ENCODE results near the gene CRYBB1.
"Not testable (repeated sequence)": the region's sequence is repeated elsewhere in the genome, so short reads cannot be mapped to it uniquely, and the experiment has no call there.

Gene CRYBB1

DNA sequence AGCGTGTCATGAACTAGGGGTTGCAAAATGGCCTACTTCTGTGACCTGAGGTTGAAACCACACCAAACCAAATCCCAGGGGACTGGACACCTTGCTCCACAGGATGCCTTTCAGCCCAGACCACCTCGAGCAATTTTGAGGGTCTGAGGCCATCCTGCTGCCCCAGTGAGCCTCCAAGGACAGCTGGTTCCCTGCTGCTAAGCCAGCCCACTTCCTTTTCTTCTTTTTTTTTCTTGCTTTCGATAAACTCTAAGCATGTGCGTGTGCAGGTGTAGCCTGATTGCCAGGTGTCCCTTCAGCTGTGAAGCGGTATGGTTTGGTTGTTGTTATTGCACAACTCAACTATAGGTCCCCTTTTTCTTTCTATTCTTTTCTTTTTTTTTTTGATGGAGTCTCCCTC, 2.7 kb downstream of the CRYBB1 start:
- no peak overlapping the region for H3K4me3 ChIP-seq (ENCODE audit: low read length)
- H3K4me2 ChIP-seq (ENCODE audit: low read length), result no peak overlapping the region
- no peaks in the 10 kb centered on the region for H3K36me3 ChIP-seq (ENCODE audit: insufficient read depth, low read length)
- no peak overlapping the region for H3K9ac ChIP-seq (ENCODE audit: low read depth, low read length)
- peaks cover 26% of the 10 kb centered on the region for H3K27me3 ChIP-seq (ENCODE audit: control insufficient read depth, insufficient read depth, low read length)
- H3K9me3 ChIP-seq (replicated peaks; ENCODE audit: low read length), result no peaks in the 10 kb centered on the region
- H3K4me1 ChIP-seq (ENCODE audit: control insufficient read depth, insufficient read depth, low read length), result peaks cover 15% of the 10 kb centered on the region

DNA sequence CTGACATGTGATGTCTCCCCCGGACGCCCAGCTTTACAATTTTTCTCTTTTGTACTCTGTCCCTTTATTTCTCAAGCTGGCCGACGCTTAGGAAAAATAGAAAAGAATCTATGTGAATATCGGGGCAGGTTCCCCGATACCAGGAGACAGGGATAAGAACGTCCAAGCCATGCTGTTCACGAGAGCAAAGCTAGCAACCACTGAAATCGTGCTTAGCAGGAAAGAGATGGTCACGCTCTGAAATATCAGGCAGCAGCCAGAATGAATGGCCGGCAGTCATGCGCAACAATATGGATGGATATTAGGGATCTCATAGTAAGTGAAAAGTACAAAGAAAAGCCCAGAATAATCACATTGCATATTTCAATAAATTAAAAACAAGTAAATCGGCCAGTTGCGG, 3.5 kb downstream of the CRYBB1 start:
- no peak overlapping the region for H3K4me3 ChIP-seq (ENCODE audit: low read length)
- no peak overlapping the region for H3K4me2 ChIP-seq (ENCODE audit: low read length)
- H3K9ac ChIP-seq (ENCODE audit: low read depth, low read length), result no peak overlapping the region
- peaks cover 21% of the 10 kb centered on the region for H3K4me1 ChIP-seq (ENCODE audit: control insufficient read depth, insufficient read depth, low read length)
- H3K27me3 ChIP-seq (ENCODE audit: control insufficient read depth, insufficient read depth, low read length), result peaks cover 26% of the 10 kb centered on the region
- H3K36me3 ChIP-seq (ENCODE audit: insufficient read depth, low read length), result no peaks in the 10 kb centered on the region
- no peaks in the 10 kb centered on the region for H3K9me3 ChIP-seq (replicated peaks; ENCODE audit: low read length)

DNA sequence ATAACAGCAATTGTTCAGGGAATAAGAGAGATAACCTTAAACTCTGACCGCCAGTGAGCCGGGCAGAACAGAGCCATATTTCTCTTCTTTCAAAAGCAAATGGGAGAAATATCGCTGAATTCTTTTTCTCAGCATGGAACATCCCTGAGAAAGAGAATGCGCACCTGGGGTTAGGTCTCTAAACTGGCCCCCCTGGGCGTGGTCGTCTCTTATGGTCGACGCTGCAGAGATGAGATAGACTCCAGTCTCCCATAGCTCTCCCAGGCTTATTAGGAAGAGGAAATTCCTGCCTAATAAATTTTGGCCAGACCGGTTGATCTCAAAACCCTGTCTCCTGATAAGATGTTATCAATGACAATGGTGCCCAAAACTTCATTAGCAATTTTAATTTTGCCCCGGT, 4.1 kb downstream of the CRYBB1 start:
- not testable (repeated sequence) for H3K4me2 ChIP-seq (ENCODE audit: low read length); H3K9ac ChIP-seq (ENCODE audit: low read depth, low read length); H3K9me3 ChIP-seq (replicated peaks; ENCODE audit: low read length); H3K4me3 ChIP-seq (ENCODE audit: low read length); H3K36me3 ChIP-seq (ENCODE audit: insufficient read depth, low read length)
- H3K4me1 ChIP-seq (ENCODE audit: control insufficient read depth, insufficient read depth, low read length), result peaks cover 21% of the 10 kb centered on the region
- peaks cover 26% of the 10 kb centered on the region for H3K27me3 ChIP-seq (ENCODE audit: control insufficient read depth, insufficient read depth, low read length)

DNA sequence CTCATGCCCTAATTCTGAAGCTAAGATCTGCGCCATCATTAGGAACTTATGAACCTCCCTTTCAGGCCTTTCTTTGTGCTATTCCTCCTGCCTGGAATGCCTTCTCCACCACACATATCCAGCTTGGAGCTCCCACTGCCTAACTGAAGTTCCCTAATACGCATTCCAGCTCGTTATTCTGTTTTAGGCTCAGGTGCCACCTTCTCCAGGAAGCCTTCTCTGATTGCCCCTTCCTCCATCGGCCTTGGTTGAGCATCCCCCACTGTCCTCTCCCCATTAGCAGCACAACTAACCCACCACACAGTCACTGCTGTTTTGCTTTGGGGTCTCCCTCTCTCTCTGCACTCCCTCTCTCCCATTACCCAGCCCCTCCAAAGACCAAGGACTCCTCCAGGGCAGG, 5.2 kb downstream of the CRYBB1 start:
- Histone ChIP-seq H3K9ac (ENCODE audit: low read depth, low read length) (no peak overlapping the region), H3K9me3 (replicated peaks; ENCODE audit: low read length) (no peaks in the 10 kb centered on the region), H3K27me3 (ENCODE audit: control insufficient read depth, insufficient read depth, low read length) (peaks cover 26% of the 10 kb centered on the region), H3K4me2 (ENCODE audit: low read length) (no peak overlapping the region), H3K4me3 (ENCODE audit: low read length) (no peak overlapping the region), H3K4me1 (ENCODE audit: control insufficient read depth, insufficient read depth, low read length) (peaks cover 21% of the 10 kb centered on the region), H3K36me3 (ENCODE audit: insufficient read depth, low read length) (no peaks in the 10 kb centered on the region)

DNA sequence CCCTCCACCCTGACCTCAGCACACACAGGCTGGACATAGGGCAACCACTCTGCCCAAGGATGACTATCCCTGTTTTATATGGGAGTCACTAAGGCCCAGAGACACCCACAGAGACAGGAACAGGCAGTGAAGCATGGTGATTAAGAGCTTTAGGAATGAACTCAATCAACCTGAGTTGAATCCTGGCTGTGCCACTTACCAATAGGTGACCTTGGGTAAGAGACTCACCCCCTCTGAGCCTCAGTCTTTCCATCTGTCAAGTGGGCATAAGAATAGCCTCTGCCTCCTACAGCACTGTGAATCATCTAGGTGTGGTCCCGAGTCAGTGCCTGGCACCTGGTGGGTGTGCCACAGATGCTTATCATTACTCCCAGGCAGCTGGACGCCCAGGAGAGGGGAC, 6.8 kb downstream of the CRYBB1 start:
- H3K4me3 ChIP-seq (ENCODE audit: low read length), result no peak overlapping the region
- H3K9me3 ChIP-seq (replicated peaks; ENCODE audit: low read length), result no peaks in the 10 kb centered on the region
- H3K9ac ChIP-seq (ENCODE audit: low read depth, low read length), result peak overlapping the region; percentile 29
- peak overlapping the region; percentile 41 for H3K4me2 ChIP-seq (ENCODE audit: low read length)
- H3K36me3 ChIP-seq (ENCODE audit: insufficient read depth, low read length), result no peaks in the 10 kb centered on the region
- H3K27me3 ChIP-seq (ENCODE audit: control insufficient read depth, insufficient read depth, low read length), result peaks cover 22% of the 10 kb centered on the region
- H3K4me1 ChIP-seq (ENCODE audit: control insufficient read depth, insufficient read depth, low read length), result peaks cover 25% of the 10 kb centered on the region

DNA sequence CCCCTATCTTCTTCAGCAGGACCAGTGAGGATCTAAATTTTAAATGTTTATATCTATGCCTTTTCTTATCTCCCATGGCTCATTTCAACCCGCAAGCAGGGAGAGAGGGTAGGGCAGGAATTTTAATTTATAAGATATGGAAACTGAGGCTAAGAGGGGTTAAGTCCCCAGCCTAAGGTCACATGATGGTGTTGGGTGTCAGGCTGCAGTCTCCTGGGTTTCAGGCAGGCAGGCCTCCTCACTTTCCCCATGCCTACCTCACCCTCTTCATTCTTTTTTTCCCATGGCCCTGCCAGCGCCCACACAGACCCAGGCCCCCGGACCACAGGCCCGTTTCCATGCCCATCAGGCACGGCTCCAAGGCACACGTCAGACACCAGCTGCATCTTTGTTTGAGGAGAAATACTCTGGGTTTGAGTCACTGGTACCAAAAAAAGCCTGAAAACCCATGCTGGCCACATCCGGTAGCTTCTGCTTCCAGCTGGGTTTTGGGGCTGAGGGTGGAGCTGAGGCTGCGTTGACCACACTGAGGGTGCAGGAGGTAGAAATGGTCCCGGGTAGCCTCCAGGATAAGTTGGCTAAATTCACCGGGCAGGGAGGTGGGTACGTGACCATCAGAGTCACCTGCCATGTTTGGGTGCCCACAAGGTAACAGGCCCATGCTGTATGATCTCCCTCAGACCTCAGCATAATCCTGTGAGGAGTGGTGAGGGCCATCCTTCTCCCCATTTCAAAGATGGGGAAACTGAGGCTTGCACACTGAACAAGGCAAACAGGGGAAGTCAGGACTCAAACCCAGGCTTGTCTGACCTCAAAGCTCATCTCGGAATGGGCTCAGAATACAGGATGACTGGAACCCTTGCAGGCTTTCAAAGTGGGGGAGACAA, 7.5 kb downstream of the CRYBB1 start:
- peak overlapping the region; percentile 53 for H3K9ac ChIP-seq (ENCODE audit: low read depth, low read length)
- peak overlapping the region; percentile 51 for H3K4me2 ChIP-seq (ENCODE audit: low read length)
- H3K27me3 ChIP-seq (ENCODE audit: control insufficient read depth, insufficient read depth, low read length), result peaks cover 22% of the 10 kb centered on the region
- H3K36me3 ChIP-seq (ENCODE audit: insufficient read depth, low read length), result no peaks in the 10 kb centered on the region
- H3K4me1 ChIP-seq (ENCODE audit: control insufficient read depth, insufficient read depth, low read length), result peaks cover 25% of the 10 kb centered on the region
- no peak overlapping the region for H3K4me3 ChIP-seq (ENCODE audit: low read length)
- H3K9me3 ChIP-seq (replicated peaks; ENCODE audit: low read length), result no peaks in the 10 kb centered on the region

DNA sequence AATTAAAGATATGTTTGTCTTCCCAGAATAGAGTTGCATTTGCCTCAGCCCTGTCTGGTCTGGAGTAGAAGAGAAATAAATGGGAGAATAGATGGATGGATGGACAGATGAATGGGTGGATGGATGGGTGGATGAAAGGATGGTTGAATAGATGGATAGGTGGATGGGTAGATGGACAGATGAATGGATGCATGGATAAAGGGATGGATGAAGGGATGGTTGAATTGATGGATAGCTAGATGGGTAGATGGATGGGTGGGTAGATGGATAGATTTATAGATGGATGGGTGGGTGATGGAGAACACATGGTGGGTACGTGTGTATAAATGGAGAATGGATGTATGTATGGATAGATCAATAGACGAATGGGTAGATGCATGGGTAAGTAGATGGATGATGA, 8.5 kb downstream of the CRYBB1 start:
- Histone ChIP-seq H3K9ac (ENCODE audit: low read depth, low read length) (no peak overlapping the region), H3K27me3 (ENCODE audit: control insufficient read depth, insufficient read depth, low read length) (peaks cover 17% of the 10 kb centered on the region), H3K4me1 (ENCODE audit: control insufficient read depth, insufficient read depth, low read length) (peaks cover 25% of the 10 kb centered on the region)

DNA sequence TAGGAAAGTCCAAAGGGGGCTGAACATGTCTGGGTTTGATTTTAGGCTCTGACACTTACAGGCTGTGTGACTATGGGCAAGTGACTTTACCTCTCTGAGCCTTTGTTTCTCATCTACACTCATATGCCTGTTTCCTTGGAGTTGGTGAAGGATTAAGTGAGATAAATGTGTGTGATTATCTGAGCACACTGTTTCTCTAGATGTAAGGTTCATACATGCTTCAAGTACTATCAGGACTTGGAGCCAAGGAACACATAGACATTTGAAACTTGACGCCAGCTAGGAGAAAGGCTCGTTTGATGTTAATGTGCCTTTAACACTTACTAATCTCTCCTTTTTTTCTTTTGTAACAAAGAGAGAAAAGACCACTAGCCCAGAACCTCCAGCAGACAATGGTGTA, 9.7 kb downstream of the CRYBB1 start:
- no peak overlapping the region for H3K4me2 ChIP-seq (ENCODE audit: low read length)
- H3K9me3 ChIP-seq (replicated peaks; ENCODE audit: low read length), result no peaks in the 10 kb centered on the region
- no peak overlapping the region for H3K9ac ChIP-seq (ENCODE audit: low read depth, low read length)
- H3K4me3 ChIP-seq (ENCODE audit: low read length), result no peak overlapping the region
- H3K36me3 ChIP-seq (ENCODE audit: insufficient read depth, low read length), result no peaks in the 10 kb centered on the region
- peaks cover 25% of the 10 kb centered on the region for H3K4me1 ChIP-seq (ENCODE audit: control insufficient read depth, insufficient read depth, low read length)
- peaks cover 15% of the 10 kb centered on the region for H3K27me3 ChIP-seq (ENCODE audit: control insufficient read depth, insufficient read depth, low read length)

More for the DNA sequence above, 8.5 kb downstream of the CRYBB1 start:
- H3K36me3 ChIP-seq (ENCODE audit: insufficient read depth, low read length), result no peaks in the 10 kb centered on the region
- H3K9me3 ChIP-seq (replicated peaks; ENCODE audit: low read length), result no peaks in the 10 kb centered on the region
- no peak overlapping the region for H3K4me3 ChIP-seq (ENCODE audit: low read length)
- no peak overlapping the region for H3K4me2 ChIP-seq (ENCODE audit: low read length)

DNA sequence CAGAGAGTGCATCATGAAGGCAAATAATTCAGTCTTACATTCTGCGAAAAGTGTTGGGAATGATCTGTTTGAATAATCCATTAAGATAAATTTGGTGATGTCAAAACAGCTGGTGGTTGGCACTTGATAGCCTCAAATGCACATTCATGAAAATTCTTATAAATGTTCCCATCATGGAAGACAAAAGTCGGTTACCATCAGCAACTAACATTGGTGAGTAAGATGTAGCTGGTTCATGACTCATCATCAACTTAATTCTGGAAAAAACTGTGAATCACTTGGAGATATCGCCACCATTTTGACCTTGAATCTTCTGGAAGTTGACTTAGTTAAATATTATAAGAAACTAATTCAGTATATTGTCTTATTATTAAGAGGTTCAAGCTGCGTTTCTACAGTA, 11.2 kb downstream of the CRYBB1 start:
- Histone ChIP-seq H3K9ac (ENCODE audit: low read depth, low read length) (no peak overlapping the region), H3K36me3 (ENCODE audit: insufficient read depth, low read length) (no peaks in the 10 kb centered on the region), H3K9me3 (replicated peaks; ENCODE audit: low read length) (no peaks in the 10 kb centered on the region), H3K27me3 (ENCODE audit: control insufficient read depth, insufficient read depth, low read length) (no peaks in the 10 kb centered on the region), H3K4me3 (ENCODE audit: low read length) (no peak overlapping the region), H3K4me1 (ENCODE audit: control insufficient read depth, insufficient read depth, low read length) (peaks cover 21% of the 10 kb centered on the region), H3K4me2 (ENCODE audit: low read length) (no peak overlapping the region)

DNA sequence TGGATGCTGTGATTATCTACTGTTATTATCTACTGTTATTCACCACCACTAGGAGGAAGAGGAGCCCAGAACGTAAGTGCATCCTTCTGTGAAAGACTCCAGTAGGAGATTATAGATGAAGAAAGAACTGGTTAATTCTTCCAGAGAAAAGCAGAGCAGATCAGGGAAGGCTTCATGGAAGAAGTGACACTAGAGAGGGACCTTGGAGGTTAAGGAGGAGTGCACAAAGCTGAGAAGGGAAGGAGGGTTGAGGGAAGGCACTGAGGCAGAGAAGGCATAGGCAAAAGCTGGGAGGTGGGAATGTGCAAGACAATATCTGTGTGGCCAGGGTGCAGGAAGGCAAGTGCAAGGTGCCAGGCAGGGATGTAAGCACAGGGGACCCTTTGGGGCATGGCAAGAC, 13.5 kb downstream of the CRYBB1 start:
- H3K36me3 ChIP-seq (ENCODE audit: insufficient read depth, low read length), result no peaks in the 10 kb centered on the region
- no peaks in the 10 kb centered on the region for H3K9me3 ChIP-seq (replicated peaks; ENCODE audit: low read length)
- no peak overlapping the region for H3K4me3 ChIP-seq (ENCODE audit: low read length)
- peaks cover 14% of the 10 kb centered on the region for H3K27me3 ChIP-seq (ENCODE audit: control insufficient read depth, insufficient read depth, low read length)
- peaks cover 4% of the 10 kb centered on the region for H3K4me1 ChIP-seq (ENCODE audit: control insufficient read depth, insufficient read depth, low read length)
- H3K9ac ChIP-seq (ENCODE audit: low read depth, low read length), result no peak overlapping the region
- H3K4me2 ChIP-seq (ENCODE audit: low read length), result no peak overlapping the region

DNA sequence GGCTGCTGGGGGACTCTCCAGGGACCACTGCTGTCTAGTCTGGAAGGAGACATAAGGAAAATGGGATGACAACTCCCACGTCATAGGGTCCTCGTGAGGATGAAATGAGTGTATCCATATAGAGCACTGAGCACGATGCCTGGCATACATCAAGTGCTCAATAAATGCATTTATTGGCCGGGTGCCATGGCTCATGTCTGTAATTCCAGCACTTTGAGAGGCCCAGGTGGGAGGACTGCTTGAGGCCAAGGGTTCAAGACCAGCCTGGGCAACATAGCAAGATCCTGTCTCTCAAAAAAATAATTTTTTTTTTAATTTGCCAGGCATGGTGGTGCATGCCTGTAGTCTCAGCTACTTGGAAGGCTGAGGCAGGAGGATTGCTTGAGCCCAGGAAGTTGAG, 15.7 kb downstream of the CRYBB1 start:
- H3K4me1 ChIP-seq (ENCODE audit: control insufficient read depth, insufficient read depth, low read length), result peaks cover 4% of the 10 kb centered on the region
- no peaks in the 10 kb centered on the region for H3K36me3 ChIP-seq (ENCODE audit: insufficient read depth, low read length)
- no peak overlapping the region for H3K4me2 ChIP-seq (ENCODE audit: low read length)
- no peak overlapping the region for H3K4me3 ChIP-seq (ENCODE audit: low read length)
- no peak overlapping the region for H3K9ac ChIP-seq (ENCODE audit: low read depth, low read length)
- peaks cover 30% of the 10 kb centered on the region for H3K27me3 ChIP-seq (ENCODE audit: control insufficient read depth, insufficient read depth, low read length)
- no peaks in the 10 kb centered on the region for H3K9me3 ChIP-seq (replicated peaks; ENCODE audit: low read length)

DNA sequence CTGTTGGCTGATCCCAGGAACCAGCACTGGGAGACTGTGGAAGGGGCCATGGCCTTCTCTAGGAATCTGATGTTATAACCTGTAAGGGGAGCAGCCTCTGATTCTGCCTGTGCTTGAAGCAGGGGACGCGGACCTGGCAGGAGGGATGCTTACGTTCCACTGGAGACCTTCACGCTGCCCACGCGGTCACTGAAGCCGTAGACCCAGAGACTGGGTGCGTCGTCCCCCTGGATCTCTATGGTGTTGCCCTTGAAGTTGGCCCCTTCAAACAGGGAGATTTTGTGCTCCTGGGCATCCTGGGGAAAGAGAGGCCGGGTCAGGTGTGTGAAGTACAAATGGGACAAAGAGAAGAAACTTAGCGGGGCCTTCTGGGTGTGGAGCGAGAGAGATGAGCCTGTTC, 16.1 kb downstream of the CRYBB1 start:
- Histone ChIP-seq H3K4me1 (ENCODE audit: control insufficient read depth, insufficient read depth, low read length) (peaks cover 4% of the 10 kb centered on the region), H3K27me3 (ENCODE audit: control insufficient read depth, insufficient read depth, low read length) (peaks cover 34% of the 10 kb centered on the region), H3K9me3 (replicated peaks; ENCODE audit: low read length) (no peaks in the 10 kb centered on the region), H3K4me2 (ENCODE audit: low read length) (no peak overlapping the region), H3K9ac (ENCODE audit: low read depth, low read length) (no peak overlapping the region), H3K36me3 (ENCODE audit: insufficient read depth, low read length) (no peaks in the 10 kb centered on the region), H3K4me3 (ENCODE audit: low read length) (no peak overlapping the region)

All from skeletal muscle satellite cell (primary cell).